Activated CD4-positive, alpha-beta T cell treated with anti-CD3 and anti-CD28 coated beads for 48 hours (primary cell): ENCODE data around the gene PRG2.
"Not testable (repeated sequence)": the region's sequence is repeated elsewhere in the genome, so short reads cannot be mapped to it uniquely, and the experiment has no call there.

Experiments
- DNase-seq: peaks from one replicate; pipeline ENCODE4 v3.0.0-alpha.2; 2020

Gene PRG2

GRCh38 chr11:57418131-57418530 is 27.7 kb upstream of the PRG2 start:
- no peak for DNase-seq

DNA sequence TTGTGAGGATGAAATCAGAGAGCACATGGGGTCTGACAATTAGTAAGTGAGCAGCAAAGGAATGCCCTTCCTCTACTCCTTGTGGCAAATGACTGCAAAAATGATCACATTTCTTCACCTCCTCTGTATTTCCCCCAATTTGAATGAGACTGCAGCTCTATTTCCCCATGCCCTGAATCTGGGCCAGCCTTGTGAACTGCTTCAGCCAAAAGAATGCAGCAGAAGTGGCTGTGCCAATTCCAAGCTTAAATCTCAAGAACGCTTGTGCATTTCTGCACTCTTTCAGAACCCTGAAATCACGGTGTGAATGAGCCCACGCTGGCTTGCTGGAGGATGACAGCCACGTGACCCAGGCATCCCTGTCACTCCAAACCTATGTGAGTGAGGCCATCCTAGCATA is 26.6 kb upstream of the PRG2 start:
- DNase-seq = no peak

- DNase-seq = no peak
These were observed 26.0 kb upstream of the PRG2 start for GRCh38 chr11:57416436-57416835.

DNA sequence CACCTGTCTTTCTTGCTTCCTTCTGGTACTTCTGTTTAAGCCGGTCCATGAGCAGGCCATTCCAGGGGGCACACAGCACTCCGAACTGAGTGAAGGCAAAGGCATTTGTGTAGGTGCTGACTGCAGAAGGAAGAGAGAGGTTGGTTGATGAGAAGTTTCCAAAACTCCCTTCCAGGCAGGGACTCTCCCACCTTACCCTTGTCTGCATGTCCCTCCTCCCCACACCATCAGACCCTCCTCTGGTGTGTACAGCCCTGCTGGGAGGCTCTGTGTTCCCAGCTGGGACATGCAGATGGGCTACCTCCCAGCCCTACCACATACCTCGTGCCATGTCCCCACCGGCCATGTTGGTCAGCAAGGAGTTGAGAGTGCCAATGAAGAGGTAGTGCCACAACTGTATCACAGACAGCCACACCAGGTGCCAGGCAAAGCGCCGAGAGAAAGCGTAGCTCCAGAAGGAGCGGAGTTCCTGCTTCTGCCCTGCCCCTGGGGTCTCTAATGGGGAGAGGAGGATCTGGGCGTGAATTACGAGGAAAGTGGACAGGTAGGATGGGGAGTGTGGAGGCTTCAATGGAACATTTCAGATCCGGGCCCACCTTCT is 24.3 kb upstream of the PRG2 start:
- no peak for DNase-seq

DNA sequence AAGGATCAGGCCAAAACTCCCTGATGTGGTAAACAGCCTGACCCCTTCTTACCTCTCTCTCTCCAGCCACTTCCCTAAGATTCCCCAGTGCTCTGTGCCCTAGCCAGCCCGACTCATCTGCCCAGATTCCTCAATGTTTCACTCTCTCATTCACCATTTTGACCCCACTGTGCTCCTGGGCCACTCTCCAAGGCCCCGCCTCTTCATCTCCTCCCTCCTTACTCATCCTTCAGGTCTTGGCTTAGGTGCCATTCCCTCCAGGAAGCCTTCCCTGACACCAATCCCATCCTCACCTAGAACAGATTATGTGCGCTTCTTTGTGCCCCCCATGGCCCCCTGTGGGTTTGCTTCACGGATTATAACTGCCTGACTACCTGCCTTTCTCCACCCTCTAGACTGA is 23.2 kb upstream of the PRG2 start:
- DNase-seq = no peak

- no peak for DNase-seq
These were observed 19.8 kb upstream of the PRG2 start for GRCh38 chr11:57410287-57410686.

- no peak for DNase-seq
These were observed 19.1 kb upstream of the PRG2 start for GRCh38 chr11:57409321-57410100.

GRCh38 chr11:57408771-57409170 is 18.3 kb upstream of the PRG2 start:
- no peak for DNase-seq

- no peak for DNase-seq
These were observed 17.6 kb upstream of the PRG2 start for GRCh38 chr11:57407941-57408475.

GRCh38 chr11:57407010-57407920 is 16.8 kb upstream of the PRG2 start:
- no peak for DNase-seq

DNA sequence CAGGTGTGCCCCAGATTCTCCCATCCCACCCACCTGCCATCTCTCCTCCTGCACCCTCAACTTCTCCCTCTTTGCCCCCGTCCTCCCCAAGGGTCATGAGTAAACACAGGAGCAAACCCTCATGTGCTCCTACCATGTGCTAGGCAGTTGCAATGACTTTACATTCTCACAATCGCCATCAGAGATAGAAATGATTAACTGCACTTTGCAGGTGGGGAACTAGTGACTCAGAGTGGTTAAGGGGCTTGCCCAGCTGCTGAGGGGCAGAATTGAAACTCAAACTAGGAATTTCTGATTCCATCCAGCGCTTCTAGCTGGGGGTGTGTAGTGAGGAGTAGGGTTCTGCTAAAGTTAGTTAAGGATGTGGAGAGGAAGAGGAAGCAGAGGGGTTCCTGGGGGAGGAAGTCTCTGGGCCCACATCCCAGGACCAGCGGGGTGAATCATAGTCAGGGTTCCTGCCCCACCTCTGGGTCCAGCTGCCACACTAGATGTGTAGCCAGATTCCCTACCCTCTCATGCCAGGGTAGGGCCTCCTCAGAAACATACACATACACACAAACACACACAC is 16.0 kb upstream of the PRG2 start:
- DNase-seq = peak; percentile 55

GRCh38 chr11:57405271-57405860 is 14.9 kb upstream of the PRG2 start:
- peak; percentile 24 for DNase-seq

DNA sequence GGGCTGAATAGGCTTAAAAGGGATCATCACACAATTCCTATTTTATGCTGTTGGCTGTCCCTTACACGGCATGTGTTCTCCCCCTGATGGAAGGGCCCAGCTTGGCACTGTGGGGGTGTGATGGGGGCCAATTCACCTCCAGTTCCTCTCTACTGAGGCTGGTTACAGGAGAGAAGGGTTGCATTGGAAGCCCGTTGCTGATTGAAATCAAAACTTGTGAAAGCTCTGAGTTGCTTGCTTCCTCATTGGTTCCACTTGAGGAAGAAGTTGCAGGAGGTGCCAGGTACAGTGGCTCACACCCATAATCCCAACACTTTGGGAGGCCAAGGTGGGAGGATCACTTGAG is 13.3 kb upstream of the PRG2 start:
- DNase-seq = no peak

GRCh38 chr11:57403003-57403801 is 12.8 kb upstream of the PRG2 start:
- not testable (repeated sequence) for DNase-seq

GRCh38 chr11:57402188-57403002 is 11.9 kb upstream of the PRG2 start:
- DNase-seq = no peak

GRCh38 chr11:57399972-57400578 is 9.6 kb upstream of the PRG2 start:
- DNase-seq = no peak

DNA sequence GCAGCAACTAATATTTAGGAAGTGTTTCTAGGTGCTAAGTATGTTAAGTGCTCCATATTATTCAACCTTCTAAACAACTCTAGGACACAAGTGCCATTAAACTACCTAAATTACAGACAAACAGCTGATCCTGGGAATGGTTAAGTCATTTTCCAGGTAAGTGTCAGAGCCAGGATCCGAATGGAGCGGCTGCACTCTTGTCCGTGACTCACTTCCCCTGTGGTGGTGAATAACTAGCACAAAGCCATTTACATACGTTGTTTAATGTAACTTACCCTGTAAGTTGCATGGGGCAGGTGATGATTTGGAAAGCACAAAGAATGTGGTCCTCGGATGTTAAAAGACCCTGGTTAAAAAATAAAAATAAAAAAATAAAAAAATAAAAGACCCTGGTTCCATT is 8.8 kb upstream of the PRG2 start:
- no peak for DNase-seq

GRCh38 chr11:57397394-57397990 is 7.0 kb upstream of the PRG2 start:
- DNase-seq = no peak

DNA sequence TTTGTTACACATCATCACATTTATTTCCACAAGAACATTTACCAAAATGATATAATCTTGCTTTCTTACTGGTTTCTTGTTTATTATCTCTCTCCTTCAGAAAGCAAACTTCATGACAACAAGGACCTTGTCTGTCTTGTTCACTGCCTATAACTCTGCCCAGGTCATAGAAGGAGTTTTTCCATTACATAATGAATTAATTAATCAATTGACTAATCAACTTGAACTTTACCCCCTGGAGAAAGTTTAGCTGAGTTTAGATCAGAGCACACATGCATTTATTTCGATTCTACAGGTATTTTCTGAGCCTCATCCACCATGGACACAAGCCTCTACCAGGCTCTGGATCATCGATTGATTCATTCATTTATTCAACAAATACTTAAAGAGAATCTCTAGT is 6.3 kb upstream of the PRG2 start:
- DNase-seq = no peak
